Embryonic facial prominence (tissue), 1 donor: ENCODE measurements around the gene USP46.

ENCODE experiments used
- DNase-seq: peaks from one replicate; pipeline ENCODE4 v3.0.0-alpha.2; 2016; ENCODE audit errors: extremely low spot score

Gene USP46

GRCh38 chr4:52621567-52621966 lies 37.5 kb downstream of the USP46 start:
- DNase-seq, result no peak

DNA sequence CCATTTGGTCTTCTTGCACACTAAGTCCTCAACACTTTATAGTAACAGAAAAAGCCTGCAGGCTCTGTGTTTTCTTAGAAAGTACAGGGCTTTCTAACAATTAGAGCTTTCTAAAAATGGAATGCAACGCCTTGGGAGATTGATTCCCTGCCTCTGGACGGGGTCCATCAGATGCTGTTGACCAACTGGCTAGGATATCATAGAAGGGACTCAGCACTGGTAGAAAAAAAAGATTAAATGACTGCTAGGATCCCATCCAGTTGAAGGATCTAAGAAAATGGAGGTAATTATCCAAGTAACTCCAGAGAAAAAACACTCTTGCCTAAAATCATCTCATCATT lies 39.5 kb downstream of the USP46 start:
- DNase-seq, result no peak

DNA sequence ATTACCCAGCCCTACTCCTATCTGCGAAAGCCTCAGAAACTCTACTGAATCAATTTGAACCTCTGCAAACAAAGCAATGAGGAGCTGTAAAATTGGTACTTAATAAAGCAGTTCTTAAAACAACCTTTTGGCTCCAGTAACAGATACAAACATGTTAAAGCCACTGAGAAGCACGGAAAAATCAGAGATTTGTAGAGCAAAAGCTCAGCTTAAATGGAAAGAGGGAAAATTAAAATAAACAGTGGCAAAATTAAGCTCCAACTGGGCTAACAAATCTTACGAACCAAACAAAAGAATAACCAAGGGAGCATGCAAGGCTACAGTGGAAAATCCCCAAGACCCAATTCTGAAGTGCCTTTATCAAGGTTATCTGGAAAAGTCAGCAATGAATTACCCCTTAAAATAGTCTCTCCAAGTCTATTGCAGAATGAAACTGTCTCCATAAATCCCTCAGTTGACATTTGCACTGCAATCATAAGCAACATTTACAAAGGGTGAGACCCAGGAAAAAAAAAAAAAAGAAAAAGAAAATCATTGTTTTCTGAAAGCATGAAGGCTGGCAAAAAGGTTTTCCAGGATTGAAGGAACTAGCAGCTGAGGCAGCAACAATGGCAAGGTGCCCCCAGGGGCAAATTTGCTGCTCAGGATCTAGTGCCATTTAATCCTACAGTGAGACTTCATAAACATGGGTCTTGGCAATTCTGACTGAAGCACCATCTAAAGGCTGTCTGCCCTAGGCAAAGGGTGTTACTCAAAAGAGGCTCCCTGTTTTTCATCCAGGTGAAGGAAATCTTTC lies 40.1 kb downstream of the USP46 start:
- DNase-seq, result no peak

GRCh38 chr4:52617336-52618020 lies 41.6 kb downstream of the USP46 start:
- no peak for DNase-seq

DNA sequence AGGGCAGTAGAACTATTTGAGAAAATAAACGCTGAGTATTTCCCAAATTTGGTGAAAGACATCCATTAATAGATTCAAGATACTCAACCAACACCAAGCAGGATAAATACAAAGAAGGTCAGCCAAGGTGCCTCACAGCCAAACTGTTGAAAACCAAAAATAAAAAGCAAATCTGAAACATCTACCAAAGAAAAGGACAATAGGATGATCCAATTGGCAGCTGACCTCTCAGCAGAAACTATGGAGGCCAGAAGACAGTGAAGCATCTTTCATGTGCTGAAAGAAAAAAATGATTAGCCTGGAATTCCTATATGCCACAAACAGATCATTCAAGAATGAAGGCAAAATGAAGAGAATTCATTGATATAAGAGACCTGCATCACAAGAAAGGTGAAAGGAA lies 44.9 kb downstream of the USP46 start:
- no peak for DNase-seq

DNA sequence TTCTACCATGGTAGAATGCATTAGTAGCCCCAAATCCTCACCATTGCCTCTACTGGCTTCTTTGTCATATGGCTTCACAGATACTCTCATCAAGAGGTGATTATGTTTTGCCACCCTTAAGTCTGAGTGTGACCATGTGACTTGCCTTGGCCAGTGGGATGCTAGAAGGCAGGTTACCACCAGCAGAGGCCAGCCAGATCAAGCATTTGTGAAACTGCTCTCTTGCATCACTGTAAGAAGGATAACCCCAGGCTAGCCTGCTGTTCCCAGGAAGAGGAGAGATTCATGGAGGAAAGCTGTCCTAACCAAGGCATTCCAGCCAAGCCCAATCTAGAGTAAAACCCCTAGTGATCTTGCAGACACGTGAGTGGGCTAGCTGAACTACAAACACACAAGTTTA lies 46.8 kb downstream of the USP46 start:
- DNase-seq, result no peak

- DNase-seq, result no peak
Measured at GRCh38 chr4:52611030-52611555, 48.0 kb downstream of the USP46 start.

DNA sequence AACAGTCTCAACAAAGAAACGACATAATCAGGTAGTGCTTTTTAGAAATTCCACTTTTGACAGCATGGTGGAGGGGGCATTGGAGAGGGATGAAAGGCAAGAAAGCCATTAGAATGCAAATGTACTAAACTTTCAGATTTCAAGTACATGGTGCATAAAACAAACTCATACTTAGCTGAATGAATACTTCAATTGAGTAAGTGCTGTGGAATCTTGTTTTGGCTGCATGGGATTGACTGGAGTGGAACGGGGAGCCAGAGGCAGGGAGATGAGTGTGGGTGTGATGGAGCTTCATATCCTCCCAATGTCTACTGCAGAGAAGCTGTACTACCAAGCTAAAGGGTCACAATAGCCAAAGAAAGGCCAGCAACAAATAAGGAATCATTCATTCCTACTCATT lies 52.4 kb downstream of the USP46 start:
- DNase-seq, result no peak

DNA sequence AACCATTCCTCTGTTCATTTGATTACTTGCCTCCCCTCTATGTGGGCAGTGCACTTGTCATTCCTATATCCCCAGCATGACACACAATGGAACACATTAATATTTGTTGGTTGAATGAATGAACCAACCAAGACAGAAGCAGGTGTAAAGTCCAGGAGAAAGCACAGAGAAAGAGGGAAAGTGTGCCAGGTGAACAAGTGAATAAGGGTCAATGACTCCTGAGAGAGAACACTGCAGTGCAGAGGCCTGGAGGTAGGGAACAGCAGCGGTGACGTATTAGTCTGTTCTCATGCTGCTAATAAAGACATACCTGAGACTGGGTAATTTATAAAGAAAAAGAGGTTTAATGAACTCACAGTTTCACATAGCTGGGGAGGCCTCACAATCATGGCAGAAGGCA lies 53.1 kb downstream of the USP46 start:
- DNase-seq, result no peak

GRCh38 chr4:52604215-52604614 lies 54.9 kb downstream of the USP46 start:
- DNase-seq, result no peak

- DNase-seq, result no peak
Measured at GRCh38 chr4:52600275-52600674, 58.8 kb downstream of the USP46 start.

DNA sequence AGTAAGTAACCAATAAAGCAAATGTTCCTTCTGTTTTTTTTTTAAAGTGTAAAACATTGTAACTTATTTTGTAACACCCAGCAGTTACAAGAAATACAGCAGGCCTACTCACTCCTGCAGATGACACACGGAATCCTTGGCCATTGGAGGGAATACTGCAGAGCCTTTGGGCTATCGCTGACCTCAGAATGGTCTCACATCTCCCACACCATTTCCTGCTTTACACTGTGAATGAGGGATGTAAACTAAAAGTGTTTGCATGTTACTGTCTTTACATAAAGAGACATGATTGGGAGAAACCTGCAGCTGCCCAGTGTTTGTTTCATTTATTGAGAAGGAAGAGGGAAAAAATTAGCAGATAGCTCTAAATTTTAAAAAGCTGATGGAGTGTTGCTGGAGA lies 64.1 kb downstream of the USP46 start:
- DNase-seq, result no peak

DNA sequence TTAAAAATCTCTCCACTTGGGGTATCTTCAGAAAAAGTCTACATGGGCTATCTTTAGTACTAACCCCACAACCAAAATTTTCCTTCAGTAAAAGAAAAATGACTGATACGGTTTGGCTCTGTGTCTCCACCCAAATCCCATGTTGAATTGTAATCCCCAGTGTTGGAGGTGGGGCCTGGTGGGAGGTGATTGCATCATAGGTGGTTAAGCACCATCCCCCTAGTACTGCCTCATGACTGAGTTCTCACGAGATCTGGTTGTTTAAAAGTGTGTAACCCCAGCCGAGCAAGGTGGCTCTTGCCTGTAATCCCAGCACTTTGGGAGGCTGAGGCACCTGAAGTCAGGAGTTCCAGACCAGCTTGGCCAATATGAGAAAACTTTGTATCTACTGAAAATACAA lies 66.8 kb downstream of the USP46 start:
- no peak for DNase-seq

GRCh38 chr4:52588771-52589591 lies 70.1 kb downstream of the USP46 start:
- DNase-seq, result no peak

GRCh38 chr4:52588097-52588496 lies 71.0 kb downstream of the USP46 start:
- DNase-seq, result no peak

GRCh38 chr4:52586069-52586468 lies 73.0 kb downstream of the USP46 start:
- no peak for DNase-seq

DNA sequence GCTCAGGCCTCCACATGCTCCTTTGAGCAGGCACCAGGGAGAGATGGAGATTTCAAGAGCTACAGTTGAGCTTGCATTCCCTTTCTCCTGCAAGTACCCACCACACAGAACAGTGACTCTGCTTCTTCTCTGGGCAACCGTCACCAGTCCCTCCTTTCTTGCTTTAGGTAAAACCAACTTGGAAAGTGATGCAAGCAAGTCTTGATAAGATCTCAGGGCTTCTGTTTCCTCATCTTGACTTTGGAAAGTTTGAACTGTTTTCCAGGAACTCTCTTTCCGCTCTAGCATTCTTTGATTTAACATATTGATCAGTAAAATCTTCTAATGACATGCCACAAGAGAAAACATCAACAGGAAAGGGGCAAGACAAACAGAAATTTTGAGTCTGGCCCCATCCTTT lies 73.7 kb downstream of the USP46 start:
- DNase-seq, result no peak

DNA sequence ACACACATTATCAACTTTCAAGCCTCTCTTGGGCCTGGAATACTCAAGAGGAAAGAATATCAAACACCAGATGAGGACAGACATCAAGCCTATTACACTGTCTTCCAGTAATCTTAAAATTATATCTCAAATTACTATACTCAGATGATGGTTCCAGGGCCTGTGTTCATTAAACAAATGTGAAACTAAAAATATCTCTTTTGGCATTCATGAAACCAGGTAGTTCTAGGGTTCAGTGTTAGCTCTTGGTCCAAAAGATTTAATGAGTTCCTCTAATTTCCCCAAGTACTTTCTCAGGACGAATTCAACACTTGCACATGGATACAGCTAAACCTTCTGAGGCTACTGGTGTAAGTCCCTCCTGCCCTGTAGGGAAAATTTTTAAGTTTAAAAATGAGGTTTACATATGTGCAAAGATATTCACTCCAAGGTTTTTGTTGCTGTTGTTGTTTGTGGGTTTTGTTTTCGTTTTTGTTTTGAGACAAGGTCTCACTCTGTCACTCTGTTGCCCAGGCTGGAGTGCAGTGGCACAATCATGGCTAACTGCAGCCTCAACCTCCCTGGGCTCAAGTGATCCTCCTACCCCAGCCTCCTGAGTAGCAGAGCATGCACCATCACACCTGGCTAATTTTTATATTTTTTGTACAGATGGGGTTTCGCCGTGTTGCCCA lies 79.4 kb downstream of the USP46 start:
- no peak for DNase-seq

GRCh38 chr4:52578951-52579350 lies 80.2 kb downstream of the USP46 start:
- DNase-seq, result no peak

GRCh38 chr4:52577624-52577962 lies 81.5 kb downstream of the USP46 start:
- no peak for DNase-seq

- DNase-seq, result no peak
Measured at GRCh38 chr4:52576961-52577623, 82.0 kb downstream of the USP46 start.

DNA sequence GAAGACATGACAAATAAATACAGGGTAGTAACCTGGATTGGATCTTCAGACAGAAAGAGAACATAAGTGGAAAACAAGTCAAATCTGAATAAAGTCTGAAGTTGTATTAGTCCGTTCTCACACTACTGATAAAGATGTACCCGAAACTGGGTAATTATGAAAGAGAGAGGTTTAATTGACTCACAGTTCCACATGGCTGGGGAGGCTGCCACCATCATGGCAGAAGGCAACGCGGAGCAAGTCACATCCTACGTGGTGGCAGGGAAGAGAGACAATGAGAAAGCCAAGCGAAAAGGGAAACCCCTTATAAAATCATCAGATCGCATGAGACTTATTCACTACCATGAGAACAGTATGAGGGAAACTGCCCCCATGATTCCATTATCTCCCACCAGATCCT lies 82.8 kb downstream of the USP46 start:
- DNase-seq, result no peak
